Right lobe of liver (tissue), 4 donors: ENCODE data around the gene MUSK.

Experiments used
- CTCF ChIP-seq, 4 donors: fragments of 200-600 bp in 3 of 4; fragments of 450-650 bp in 1 of 4; IDR thresholded peaks; one replicate each; pipeline versions ENCODE4 v1.5.1 to v1.8.0; 2016 to 2022; ENCODE audit warnings: antibody characterized with exemption in 4 of 4, mild to moderate bottlenecking in 2 of 4
- POLR2A ChIP-seq: fragments of 450-650 bp; IDR thresholded peaks from one replicate; pipeline ENCODE4 v1.6.1; 2017; ENCODE audit warnings: antibody characterized with exemption, mild to moderate bottlenecking
- donor health status: DM: no; HTN: no; CAD: no.
- donor health status: DM: no; HTN: no; CAD: no.
- donor health status: DM: no; HTN: yes; CAD: no.

GRCh38 chr9:110619831-110620230 is 48.8 kb upstream of the MUSK start:
- no peak for TF ChIP-seq CTCF (IDR thresholded peaks at IDR 0.05)
- TF ChIP-seq POLR2A = no peak
